Urinary bladder (tissue), 4 donors: Measurements from ENCODE around the gene ECE1. TPM values are rescaled to one million over a fixed set of nuclear protein-coding genes. Genes with fewer than 3 reads are reported as not detected.

Source experiments
- DNase-seq: peaks from one replicate; pipeline ENCODE4 v3.0.0-alpha.2; 2015; ENCODE audit errors: extremely low spot score
- H3K27ac ChIP-seq: one replicate; pipeline ENCODE4 v1.5.1; 2013; ENCODE audit warnings: low read depth, mild to moderate bottlenecking, moderate library complexity
- H3K36me3 ChIP-seq: one replicate; pipeline ENCODE4 v1.6.1; 2013; ENCODE audit warnings: mild to moderate bottlenecking, moderate library complexity; ENCODE audit not compliant: insufficient read depth
- H3K4me1 ChIP-seq: one replicate; pipeline ENCODE4 v1.6.1; 2013; ENCODE audit warnings: mild to moderate bottlenecking, moderate library complexity; ENCODE audit not compliant: insufficient read depth
- H3K4me3 ChIP-seq: one replicate; pipeline ENCODE4 v1.5.1; 2013; ENCODE audit warnings: low read depth, low read length
- WGBS: extraction: QIAGEN DNeasy Blood & Tissue Kit; methylation state at CpG from one replicate; pipeline ENCODE4 v1.1.7; 2013; 5-methylcytosine and 5-hydroxymethylcytosine counted together
- polyA plus RNA-seq: library from polyadenylated mRNA; stranded (reverse); fragments of 200-250 nt; gene quantifications from one replicate; pipeline ENCODE4 v1.2.3, GENCODE V29; 2013
- total RNA-seq: library from RNA; depleted of rRNA; stranded (reverse); fragments of >200 nt; gene quantifications from one replicate; pipeline ENCODE4 v1.2.3, GENCODE V29; 2014
- donor health status: healthy with polysubstance abuse.
- donor health status: healthy.

The ECE1 gene
- total and polyA plus RNA-seq, 2 donors, result 32.5 to 121 TPM

DNA sequence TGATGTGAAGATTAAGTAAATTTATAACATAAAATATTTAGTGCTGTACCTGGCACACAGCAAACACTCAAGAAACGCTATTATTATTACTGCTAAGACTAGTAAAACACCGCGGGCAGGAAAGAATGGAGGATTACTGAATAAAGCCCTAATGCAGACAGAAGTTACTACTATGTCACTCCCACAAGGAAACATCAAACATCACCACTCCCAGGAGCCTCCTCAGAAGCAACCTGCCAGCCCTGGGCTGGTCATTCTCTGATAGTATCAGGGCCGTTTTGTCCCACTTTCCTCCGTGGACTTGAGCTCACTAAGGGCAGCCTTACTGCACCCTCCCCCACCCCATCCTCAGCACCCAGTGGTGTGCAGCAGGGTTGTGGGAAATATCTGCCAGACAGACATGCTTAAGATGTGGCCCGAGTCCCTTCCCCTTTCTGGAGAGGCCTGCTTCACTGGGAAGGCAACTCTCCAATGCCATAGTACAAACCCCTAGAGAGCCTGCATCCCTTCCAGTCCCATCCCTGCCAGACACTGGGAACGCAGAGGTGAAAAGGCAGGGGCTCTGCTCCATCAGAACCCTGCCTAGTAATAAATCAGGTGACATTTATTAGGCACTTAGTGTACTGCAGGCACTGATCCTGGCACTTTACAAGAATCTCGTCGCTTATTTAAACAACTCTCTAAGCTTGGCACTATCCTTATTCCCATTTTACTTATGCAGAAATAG lies 41.7 kb upstream of the ECE1 start:
- DNase-seq, result no peak
- Histone ChIP-seq H3K4me3 (no peak overlapping the region), H3K4me1 (no peaks in the 10 kb centered on the region), H3K27ac (peak overlapping the region; percentile 11), H3K36me3 (no peaks in the 10 kb centered on the region)
- WGBS, result 24% methylated on average over 9 of the region's 9 CpGs

DNA sequence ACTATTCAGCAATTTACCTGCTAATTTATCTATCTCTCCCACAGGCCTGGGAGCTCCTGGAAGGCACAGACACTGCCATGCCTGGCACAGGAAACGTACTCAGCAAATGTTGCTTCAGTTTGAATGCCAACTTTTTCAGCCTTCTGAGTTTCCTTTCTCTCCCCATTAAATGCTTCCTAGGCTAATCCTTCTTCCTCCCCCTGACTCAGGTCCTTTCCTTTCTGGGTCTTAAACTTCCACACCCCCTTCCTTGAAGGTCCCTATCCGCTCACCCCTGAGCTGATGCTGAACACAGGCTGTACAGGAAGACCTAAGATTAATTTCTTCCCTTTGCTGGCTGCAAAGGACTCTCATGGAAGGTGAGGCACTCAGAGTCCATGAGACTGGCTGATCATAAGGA lies 40.3 kb upstream of the ECE1 start:
- H3K4me3 ChIP-seq, result no peak overlapping the region
- no peak overlapping the region for H3K27ac ChIP-seq
- 90% methylated on average over 2 of the region's 2 CpGs for WGBS
- no peaks in the 10 kb centered on the region for H3K36me3 ChIP-seq
- no peak for DNase-seq
- H3K4me1 ChIP-seq, result peaks cover 3% of the 10 kb centered on the region

GRCh38 chr1:21329209-21329844 lies 39.1 kb upstream of the ECE1 start:
- H3K4me3 ChIP-seq, result no peak overlapping the region

GRCh38 chr1:21327566-21328323 lies 37.5 kb upstream of the ECE1 start:
- Histone ChIP-seq H3K27ac (no peak overlapping the region), H3K36me3 (no peaks in the 10 kb centered on the region), H3K4me3 (no peak overlapping the region), H3K4me1 (peaks cover 6% of the 10 kb centered on the region)
- no peak for DNase-seq
- WGBS, result 95% methylated on average over 15 of the region's 15 CpGs

More at GRCh38 chr1:21329209-21329844, 39.1 kb upstream of the ECE1 start:
- Histone ChIP-seq H3K27ac (no peak overlapping the region), H3K4me1 (peaks cover 6% of the 10 kb centered on the region), H3K36me3 (no peaks in the 10 kb centered on the region)
- WGBS, result 73% methylated on average over 7 of the region's 7 CpGs
- no peak for DNase-seq

- DNase-seq, result no peak
- H3K36me3 ChIP-seq, result no peaks in the 10 kb centered on the region
- H3K27ac ChIP-seq, result peak overlapping the region; percentile 82
- WGBS, result 45% methylated on average over 10 of the region's 10 CpGs
- peaks cover 7% of the 10 kb centered on the region for H3K4me1 ChIP-seq
- H3K4me3 ChIP-seq, result no peak overlapping the region
These were observed 36.6 kb upstream of the ECE1 start for GRCh38 chr1:21326861-21327344.

GRCh38 chr1:21325731-21326387 lies 35.6 kb upstream of the ECE1 start:
- peak overlapping the region; percentile 82 for H3K27ac ChIP-seq
- H3K4me1 ChIP-seq, result peaks cover 7% of the 10 kb centered on the region
- H3K36me3 ChIP-seq, result no peaks in the 10 kb centered on the region
- DNase-seq, result no peak
- no peak overlapping the region for H3K4me3 ChIP-seq
- 75% methylated on average over 19 of the region's 19 CpGs for WGBS

DNA sequence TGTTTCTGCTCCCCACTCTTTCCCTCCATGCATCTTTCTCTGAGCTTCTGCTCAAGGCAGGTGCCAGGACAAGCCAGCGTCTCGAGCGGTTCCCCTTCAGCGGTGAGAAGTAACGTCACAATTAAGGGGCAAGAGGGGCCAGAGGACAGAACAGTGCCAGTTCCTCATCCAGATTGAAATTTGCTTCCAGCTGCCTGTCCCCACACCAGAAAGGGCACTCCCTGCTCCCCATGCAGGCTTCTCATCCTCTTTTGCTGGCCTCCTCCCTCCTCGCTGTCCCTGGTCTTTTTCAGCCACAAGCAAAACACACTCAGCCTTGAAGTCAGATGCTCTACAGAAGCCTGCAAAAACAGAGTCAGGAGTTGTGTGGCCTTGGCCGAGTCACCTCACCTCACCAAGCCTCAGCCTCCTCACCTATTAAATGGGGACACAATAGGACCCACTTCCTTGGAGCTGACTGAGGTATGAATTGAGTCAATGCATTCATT lies 35.0 kb upstream of the ECE1 start:
- no peak overlapping the region for H3K4me3 ChIP-seq
- peaks cover 7% of the 10 kb centered on the region for H3K4me1 ChIP-seq
- DNase-seq, result no peak
- no peaks in the 10 kb centered on the region for H3K36me3 ChIP-seq
- 76% methylated on average over 7 of the region's 7 CpGs for WGBS
- H3K27ac ChIP-seq, result peak overlapping the region; percentile 82

DNA sequence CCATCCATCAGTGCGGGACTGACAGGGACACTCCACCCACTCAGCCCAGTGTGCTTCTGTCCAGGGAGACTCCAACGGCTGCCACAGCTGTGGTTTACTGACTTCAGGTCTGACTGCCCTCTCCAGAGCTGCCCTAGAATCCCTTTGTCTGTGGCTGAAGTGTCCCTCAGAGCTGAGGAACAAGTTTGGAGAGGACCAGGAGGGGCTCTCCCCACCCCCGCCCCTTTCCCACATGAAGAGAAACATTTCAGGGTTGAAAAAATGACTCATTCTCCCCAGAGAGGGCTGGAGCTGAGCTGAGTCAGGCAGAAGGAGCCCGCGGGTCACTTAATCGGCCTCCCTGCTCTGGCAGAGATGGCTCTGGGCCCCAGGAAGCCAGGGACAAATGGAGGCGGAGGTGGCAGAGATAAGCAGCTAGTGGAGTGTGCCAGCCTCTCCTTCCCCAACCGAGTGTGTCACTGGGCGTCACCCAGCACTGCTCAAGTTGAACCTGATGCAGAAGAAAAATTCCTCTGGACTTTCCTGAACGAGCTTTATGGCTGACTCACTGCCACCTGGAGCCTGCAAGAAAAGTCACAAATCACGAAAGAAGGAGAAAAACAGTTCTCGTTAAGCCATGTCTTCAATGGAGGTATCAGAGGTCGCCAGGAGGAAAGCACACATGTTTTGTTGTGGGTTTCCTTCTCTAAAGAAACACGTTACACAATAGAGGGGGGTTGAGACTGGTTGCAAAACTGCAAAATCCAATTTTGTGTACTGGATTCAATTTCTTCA lies 34.3 kb upstream of the ECE1 start:
- Histone ChIP-seq H3K4me3 (no peak overlapping the region), H3K27ac (peak overlapping the region; percentile 82), H3K4me1 (peaks cover 7% of the 10 kb centered on the region), H3K36me3 (no peaks in the 10 kb centered on the region)
- DNase-seq, result no peak
- WGBS, result 6% methylated on average over 14 of the region's 14 CpGs

GRCh38 chr1:21323091-21323490 lies 32.8 kb upstream of the ECE1 start:
- Histone ChIP-seq H3K27ac (peak overlapping the region; percentile 18), H3K4me3 (no peak overlapping the region), H3K4me1 (peaks cover 7% of the 10 kb centered on the region), H3K36me3 (no peaks in the 10 kb centered on the region)
- no peak for DNase-seq
- 40% methylated on average over 7 of the region's 7 CpGs for WGBS

GRCh38 chr1:21322681-21323016 lies 32.4 kb upstream of the ECE1 start:
- peaks cover 7% of the 10 kb centered on the region for H3K4me1 ChIP-seq
- peak overlapping the region; percentile 44 for H3K27ac ChIP-seq
- 48% methylated on average over 6 of the region's 6 CpGs for WGBS
- H3K4me3 ChIP-seq, result no peak overlapping the region
- H3K36me3 ChIP-seq, result no peaks in the 10 kb centered on the region
- DNase-seq, result no peak

- Histone ChIP-seq H3K27ac (peak overlapping the region; percentile 64), H3K4me1 (peaks cover 7% of the 10 kb centered on the region), H3K4me3 (no peak overlapping the region), H3K36me3 (no peaks in the 10 kb centered on the region)
- no peak for DNase-seq
- WGBS, result 82% methylated on average over 9 of the region's 9 CpGs
These were observed 31.9 kb upstream of the ECE1 start for GRCh38 chr1:21321963-21322680.

GRCh38 chr1:21320410-21321108 lies 30.3 kb upstream of the ECE1 start:
- peaks cover 4% of the 10 kb centered on the region for H3K4me1 ChIP-seq
- H3K36me3 ChIP-seq, result no peaks in the 10 kb centered on the region
- 51% methylated on average over 12 of the region's 12 CpGs for WGBS
- H3K4me3 ChIP-seq, result no peak overlapping the region
- H3K27ac ChIP-seq, result peak overlapping the region; percentile 70
- DNase-seq, result no peak
